ENCODE results near the gene FAM53A. TPM values are rescaled to one million over a fixed set of nuclear protein-coding genes. Genes with fewer than 3 reads are reported as not detected.

The FAM53A gene
- total and polyA plus RNA-seq, 10 of the 15 experiments (the other 5 are each of a cell fraction or from before 2014, with no cell fraction given), result 0.02 to 0.87 (median 0.38) TPM; not detected in 2

GRCh38 chr4:1609901-1610790 is 74.0 kb downstream of the FAM53A start:
- POLR2A ChIA-PET, result no interaction called here
- no TSS peak for BruUV-seq (replicated peaks)
- Histone ChIP-seq H3K79me2 (ENCODE audit: control insufficient read depth, insufficient read depth, low read length) (no peaks in the 10 kb centered on the region), H3K9me3 (replicated peaks; ENCODE audit: control insufficient read depth, insufficient read depth, low read length) (no peaks in the 10 kb centered on the region), H3K9ac (ENCODE audit: control insufficient read depth, insufficient read depth, low read length) (no peak overlapping the region), H3K36me3 (ENCODE audit: control insufficient read depth in 2 of 2, insufficient read depth in 2 of 2, low read length in 1 of 2) (no peaks in the 10 kb centered on the region), H3K27ac (ENCODE audit: control insufficient read depth, insufficient read depth) (no peak overlapping the region), H3K4me1 (ENCODE audit: control insufficient read depth, insufficient read depth, low read length) (no peaks in the 10 kb centered on the region), H3K4me3 (no peak overlapping the region), H3K4me2 (ENCODE audit: control insufficient read depth, insufficient read depth) (no peak overlapping the region), H3K27me3 (replicated peaks in 1 of 2; ENCODE audit: control insufficient read depth in 2 of 2, insufficient read depth in 2 of 2, low read length in 1 of 2) (no peaks in the 10 kb centered on the region), H4K20me1 (ENCODE audit: control insufficient read depth, insufficient read depth) (no peaks in the 10 kb centered on the region), H2AFZ (ENCODE audit: control insufficient read depth, low read depth, low read length) (no peak overlapping the region)
- DNase-seq (ENCODE audit: low read depth, low spot score) (no peak), FAIRE-seq (no peak), ATAC-seq (no peak)
- in situ Hi-C loops (cut with MboI) (no loop called here), intact Hi-C loops (cut with micrococcal nuclease; ENCODE audit: unreplicated experiment) (no loop called here)
- RAD21 ChIA-PET (ENCODE audit: unreplicated experiment), result no interaction called here
- CTCF ChIA-PET, result no interaction called here
- SMC1A ChIA-PET (ENCODE audit: uncharacterized antibody, unreplicated experiment), result no interaction called here
- TF ChIP-seq ZBTB11 (CRISPR knock-in tag; IDR thresholded peaks at IDR 0.05) (no peak), POLR2A (IDR thresholded peaks at IDR 0.05; ENCODE audit: low read depth, low read length) (no peak), ZNF24 (IDR thresholded peaks at IDR 0.05) (no peak), PBX3 (IDR thresholded peaks at IDR 0.05; ENCODE audit: insufficient replicate concordance, low read depth, low read length) (no peak), IKZF1 (conservative IDR thresholded peaks at IDR 0.05) (no peak), POLR2AphosphoS2 (IDR thresholded peaks at IDR 0.05; ENCODE audit: low read depth, low read length) (no peak), ELK1 (IDR thresholded peaks at IDR 0.05; ENCODE audit: low read depth, low read length) (no peak)
- 49% methylated on average over 17 of the region's 27 CpGs for WGBS (ENCODE audit: insufficient coverage, insufficient replicate concordance, low lambda C conversion rate, missing lambda C conversion rate)

All from GM12878 (cell line).